HFFc6 (cell line): ENCODE measurements around the gene KLK10. TPM values are rescaled to one million over a fixed set of nuclear protein-coding genes. Genes with fewer than 3 reads are reported as not detected.

Source experiments
- DNase-seq: peaks from one replicate; pipeline ENCODE4 v3.0.0-alpha.2; 2018
- H3K27ac Mint-ChIP-seq: 2 replicates; pipeline ENCODE4 v1.8.0; 2020; ENCODE audit warnings: mild to moderate bottlenecking, mixed read lengths
- H3K27me3 Mint-ChIP-seq: 2 replicates; pipeline ENCODE4 v1.8.0; 2021; ENCODE audit warnings: mild to moderate bottlenecking, moderate library complexity, mixed read lengths; ENCODE audit not compliant: insufficient read depth
- H3K36me3 Mint-ChIP-seq: 2 replicates; pipeline ENCODE4 v1.8.0; 2021; ENCODE audit warnings: low read depth, mixed read lengths
- H3K4me1 Mint-ChIP-seq: 2 replicates; pipeline ENCODE4 v1.8.0; 2020; ENCODE audit warnings: low read depth, mixed read lengths
- H3K4me3 Mint-ChIP-seq: 2 replicates; pipeline ENCODE4 v1.8.0; 2020; ENCODE audit warnings: mild to moderate bottlenecking, moderate library complexity, mixed read lengths
- H3K9me3 Mint-ChIP-seq: 2 replicates; pipeline ENCODE4 v1.8.0; 2020; ENCODE audit warnings: mild to moderate bottlenecking, mixed read lengths
- CTCF ChIP-seq: fragments of 200-600 bp; sonication (generic); IDR thresholded peaks from 2 replicates; pipeline ENCODE4 v1.5.0; 2021; ENCODE audit warnings: antibody characterized with exemption, mild to moderate bottlenecking
- total RNA-seq, 6 experiments: library from RNA; stranded (reverse); fragmentation: NEBNext Ultra II Directional; extraction: Animal tissue kit (Norgen Biotek cat#: 25700); gene quantifications; 2 replicates in 1 of 6; 3 replicates in 5 of 6; pipeline ENCODE4 v1.2.3, GENCODE V29; 2021

Gene KLK10
- total RNA-seq, 6 experiments from 2014 or later: not detected

DNA sequence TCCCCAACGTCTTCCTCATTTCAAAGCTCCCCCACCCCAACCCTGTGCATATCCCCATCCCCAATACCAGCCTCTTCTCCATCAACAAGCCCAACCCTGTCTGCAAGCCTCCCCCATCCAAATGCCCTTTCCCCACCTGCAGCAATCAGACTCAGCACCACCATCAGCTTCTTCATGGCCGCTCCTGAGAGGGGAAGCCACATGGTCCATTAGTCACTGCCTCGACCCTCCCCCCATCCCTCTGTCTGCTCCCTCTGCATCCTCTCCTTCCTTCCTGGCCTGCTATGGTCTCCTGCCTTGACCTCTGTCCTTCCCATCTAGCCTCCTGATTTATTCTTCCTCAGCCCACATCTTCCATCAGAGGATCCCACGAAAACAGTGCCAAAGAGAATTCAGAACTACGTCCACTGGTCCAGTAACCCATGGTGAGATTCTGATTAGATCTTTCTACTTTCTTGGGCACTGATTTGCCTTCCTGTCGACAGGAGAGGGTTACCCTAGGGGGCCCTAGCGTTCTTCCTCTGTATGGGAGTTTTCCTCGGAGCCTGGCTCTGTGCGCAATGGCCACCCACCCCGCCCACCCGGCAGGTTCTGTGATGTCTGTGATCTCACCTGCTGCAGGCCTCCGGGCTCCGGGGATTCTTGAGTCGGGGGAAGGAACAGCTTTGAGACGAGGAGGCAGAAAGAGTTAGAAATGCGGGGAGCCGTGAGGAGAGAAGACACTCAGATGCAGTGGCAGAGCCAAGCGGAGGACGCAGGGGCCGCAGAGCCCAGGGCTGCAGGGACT is 51.4 kb downstream of the KLK10 start:
- no peak for TF ChIP-seq CTCF
- H3K4me1 Mint-ChIP-seq: no peaks in the 10 kb centered on the region
- no peak overlapping the region for H3K27ac Mint-ChIP-seq
- DNase-seq: no peak
- H3K9me3 Mint-ChIP-seq: peaks cover 47% of the 10 kb centered on the region
- H3K27me3 Mint-ChIP-seq: peaks cover 10% of the 10 kb centered on the region
- H3K36me3 Mint-ChIP-seq: peaks cover 6% of the 10 kb centered on the region
- no peak overlapping the region for H3K4me3 Mint-ChIP-seq

GRCh38 chr19:50964266-50964665 is 55.2 kb downstream of the KLK10 start:
- H3K4me3 Mint-ChIP-seq: no peak overlapping the region
- peaks cover 4% of the 10 kb centered on the region; the same call in 1 of the 2 replicates for H3K36me3 Mint-ChIP-seq
- H3K27ac Mint-ChIP-seq: no peak overlapping the region
- H3K4me1 Mint-ChIP-seq: no peaks in the 10 kb centered on the region
- no peak for DNase-seq
- peaks cover 52% of the 10 kb centered on the region for H3K9me3 Mint-ChIP-seq
- TF ChIP-seq CTCF: no peak
- peaks cover 7% of the 10 kb centered on the region; the same call in 1 of the 2 replicates for H3K27me3 Mint-ChIP-seq

DNA sequence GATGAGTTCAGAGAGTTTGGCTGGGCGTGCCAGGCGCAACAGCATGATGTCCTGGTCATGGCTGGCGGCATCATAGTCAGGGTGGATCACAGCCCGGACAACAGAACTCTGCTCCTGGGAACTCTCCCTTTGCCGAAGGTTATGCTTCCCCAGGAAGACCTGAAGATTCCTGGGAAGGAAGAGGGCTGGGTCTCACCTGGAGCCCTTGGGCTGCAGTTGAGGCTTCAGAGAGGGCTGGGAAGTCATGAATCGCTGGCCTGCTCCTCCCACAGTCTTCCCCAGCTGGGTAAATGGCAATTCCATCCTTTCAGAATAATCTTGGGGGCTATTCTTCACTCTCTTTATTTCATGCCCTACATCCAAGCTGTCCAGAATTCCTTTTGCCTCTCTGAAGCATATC is 56.1 kb downstream of the KLK10 start:
- no peak overlapping the region for H3K4me3 Mint-ChIP-seq
- peaks cover 7% of the 10 kb centered on the region; the same call in 1 of the 2 replicates for H3K27me3 Mint-ChIP-seq
- H3K27ac Mint-ChIP-seq: no peak overlapping the region
- H3K36me3 Mint-ChIP-seq: peaks cover 5% of the 10 kb centered on the region; the same call in 1 of the 2 replicates
- H3K9me3 Mint-ChIP-seq: peaks cover 60% of the 10 kb centered on the region
- H3K4me1 Mint-ChIP-seq: no peaks in the 10 kb centered on the region
- TF ChIP-seq CTCF: no peak
- DNase-seq: no peak

Other genes starting within 250 kb of the KLK10 start
- gene GPR32, start 249.2 kb downstream of the KLK10 start, total RNA-seq: not detected
- not detected for gene ACP4, start 229.3 kb downstream of the KLK10 start, total RNA-seq
- not detected for gene KLK1, start 195.9 kb downstream of the KLK10 start, total RNA-seq
- not detected for gene KLK15, start 186.1 kb downstream of the KLK10 start, total RNA-seq
- gene KLK3, start 164.8 kb downstream of the KLK10 start, total RNA-seq: not detected
- not detected for gene KLK2, start 146.3 kb downstream of the KLK10 start, total RNA-seq
- not detected for gene KLK4, start 108.3 kb downstream of the KLK10 start, total RNA-seq
- not detected for gene KLK5, start 66.7 kb downstream of the KLK10 start, total RNA-seq
- not detected for gene KLK6, start 50.1 kb downstream of the KLK10 start, total RNA-seq
- not detected for gene KLK7, start 35.8 kb downstream of the KLK10 start, total RNA-seq
- gene KLK8, start 18.1 kb downstream of the KLK10 start, total RNA-seq: not detected
- gene KLK11, start 6.9 kb upstream of the KLK10 start, total RNA-seq: not detected
- gene KLK12, start 15.3 kb upstream of the KLK10 start, total RNA-seq: not detected
- not detected for gene KLK13, start 45.4 kb upstream of the KLK10 start, total RNA-seq
- under 1 TPM in 1 of 6 experiments, not detected in 5; 0.23 TPM for gene KLK14, start 63.2 kb upstream of the KLK10 start, total RNA-seq
- 1 to 10 TPM; 5.0 to 8.9 (median 5.9) TPM for gene CTU1, start 88.7 kb upstream of the KLK10 start, total RNA-seq
- not detected for gene SIGLEC9, start 105.2 kb upstream of the KLK10 start, total RNA-seq
- not detected for gene SIGLEC7, start 122.6 kb upstream of the KLK10 start, total RNA-seq
- not detected for gene CD33, start 205.4 kb upstream of the KLK10 start, total RNA-seq
- not detected for gene SIGLECL1, start 231.4 kb upstream of the KLK10 start, total RNA-seq